Caco-2 (cell line): Measurements from ENCODE around the gene IL1RAPL1. TPM values are rescaled to one million over a fixed set of nuclear protein-coding genes. Genes with fewer than 3 reads are reported as not detected.

ENCODE experiments used
- BruUV-seq: library from RNA; stranded (reverse); fragments of 400-500 nt; replicated peaks from 2 replicates; lab custom pipeline; 2021; lab: Mats Ljungman, UMichigan
- CTCF ChIA-PET: fragments of 300-600 bp; sonication (Branson Sonifier 250); formaldehyde crosslinking; loops from one replicate; lab custom pipeline; 2022; ENCODE audit warnings: antibody characterized with exemption; lab: Charles Lee
- POLR2A ChIA-PET: fragments of 300-600 bp; sonication (Branson Sonifier 250); formaldehyde crosslinking; loops from one replicate; lab custom pipeline; 2022; ENCODE audit warnings: antibody characterized with exemption; lab: Charles Lee
- DNase-seq, 2 experiments: peaks; one replicate each; pipeline versions ENCODE4 v3.0.0 to v3.0.0-alpha.2; 2020 to 2022
- H3K27me3 ChIP-seq: replicated peaks from 2 replicates; pipeline ENCODE4 v1.6.0; 2011; ENCODE audit warnings: low read length; ENCODE audit not compliant: control insufficient read depth, insufficient read depth
- H3K36me3 ChIP-seq: 2 replicates; pipeline ENCODE4 v1.5.1; 2011; ENCODE audit warnings: low read length; ENCODE audit not compliant: control insufficient read depth, insufficient read depth
- H3K4me1 ChIP-seq: fragments of 250-450 bp; sonication (Bioruptor Pico); 2 replicates; pipeline ENCODE4 v1.5.1; 2020; ENCODE audit warnings: mild to moderate bottlenecking
- H3K4me3 ChIP-seq: 2 replicates; pipeline ENCODE4 v1.5.1; 2011; ENCODE audit warnings: low read depth, mild to moderate bottlenecking, control low read depth, low read length
- H3K9me3 ChIP-seq: fragments of 250-450 bp; sonication (Bioruptor Pico); 2 replicates; pipeline ENCODE4 v1.5.1; 2020; ENCODE audit warnings: mild to moderate bottlenecking, moderate library complexity
- H3K27ac Mint-ChIP-seq: one replicate; pipeline ENCODE4 v1.8.0; 2022; ENCODE audit warnings: mixed read lengths; ENCODE audit not compliant: unreplicated experiment
- H3K27me3 Mint-ChIP-seq: one replicate; pipeline ENCODE4 v1.8.0; 2022; ENCODE audit warnings: mixed read lengths; ENCODE audit not compliant: insufficient read depth, unreplicated experiment
- H3K36me3 Mint-ChIP-seq: one replicate; pipeline ENCODE4 v1.8.0; 2022; ENCODE audit warnings: mild to moderate bottlenecking, mixed read lengths; ENCODE audit not compliant: insufficient read depth, unreplicated experiment
- H3K4me1 Mint-ChIP-seq: one replicate; pipeline ENCODE4 v1.8.0; 2022; ENCODE audit warnings: low read depth, mixed read lengths; ENCODE audit not compliant: unreplicated experiment
- H3K4me3 Mint-ChIP-seq: one replicate; pipeline ENCODE4 v1.8.0; 2022; ENCODE audit warnings: mild to moderate bottlenecking, moderate library complexity, mixed read lengths; ENCODE audit not compliant: unreplicated experiment
- H3K9me3 Mint-ChIP-seq: one replicate; pipeline ENCODE4 v1.8.0; 2022; ENCODE audit warnings: mixed read lengths; ENCODE audit not compliant: unreplicated experiment
- CTCF ChIP-seq, 2 experiments: fragments of 200-600 bp in 1 of 2; IDR thresholded peaks; 1 replicate in 1 of 2; 2 replicates in 1 of 2; pipeline versions ENCODE4 v1.5.1 to v1.8.0; 2011 to 2022; ENCODE audit warnings: antibody characterized with exemption in 1 of 2, control low read depth in 1 of 2, inconsistent platforms in 1 of 2, low read depth in 1 of 2, low read length in 1 of 2, mild to moderate bottlenecking in 1 of 2, moderate library complexity in 1 of 2; ENCODE audit not compliant: insufficient read depth in 1 of 2, severe bottlenecking in 1 of 2, unreplicated experiment in 1 of 2
- intact Hi-C: fragments of 100-400 bp; cut with micrococcal nuclease; formaldehyde crosslinking; loops from one replicate; pipeline ENCODE4 v1.10.0; 2022; ENCODE audit not compliant: unreplicated experiment
- total RNA-seq: library from RNA; stranded (reverse); gene quantifications from 2 replicates; pipeline ENCODE4 v1.2.3, GENCODE V29; 2022

The IL1RAPL1 gene
- total RNA-seq, 1 experiment from 2014 or later = not detected

- intact Hi-C loops = no loop called here
- H3K9me3 ChIP-seq = no peaks in the 10 kb centered on the region
- POLR2A ChIA-PET = no interaction called here
- BruUV-seq = no TSS peak
- Mint-ChIP-seq H3K4me3 (no peak overlapping the region), H3K4me1 (no peaks in the 10 kb centered on the region), H3K9me3 (no peaks in the 10 kb centered on the region), H3K27me3 (no peaks in the 10 kb centered on the region), H3K27ac (no peak overlapping the region), H3K36me3 (no peaks in the 10 kb centered on the region)
- H3K36me3 ChIP-seq = no peaks in the 10 kb centered on the region
- CTCF ChIA-PET = no interaction called here
- no peak overlapping the region for H3K4me3 ChIP-seq
- H3K4me1 ChIP-seq = no peaks in the 10 kb centered on the region
- H3K27me3 ChIP-seq = no peaks in the 10 kb centered on the region
- no peak for DNase-seq
- no peak for TF ChIP-seq CTCF (IDR thresholded peaks at IDR 0.05; ENCODE audit: insufficient read depth in 1 of 2, low read depth in 1 of 2, low read length in 1 of 2, severe bottlenecking in 1 of 2, unreplicated experiment in 1 of 2)
Measured at GRCh38 chrX:28988246-28988645, 401.0 kb downstream of the IL1RAPL1 start.

- H3K27ac Mint-ChIP-seq = no peak overlapping the region
- POLR2A ChIA-PET = no interaction called here
- intact Hi-C loops = no loop called here
- CTCF ChIA-PET = no interaction called here
- H3K4me3 ChIP-seq = no peak overlapping the region
- H3K4me3 Mint-ChIP-seq = no peak overlapping the region
- no peak for DNase-seq
- peaks cover 5% of the 10 kb centered on the region for H3K27me3 Mint-ChIP-seq
- TF ChIP-seq CTCF (IDR thresholded peaks at IDR 0.05; ENCODE audit: insufficient read depth in 1 of 2, low read depth in 1 of 2, low read length in 1 of 2, severe bottlenecking in 1 of 2, unreplicated experiment in 1 of 2) = no peak
- H3K36me3 ChIP-seq = no peaks in the 10 kb centered on the region
- BruUV-seq = no TSS peak
- no peaks in the 10 kb centered on the region for H3K4me1 Mint-ChIP-seq
- no peaks in the 10 kb centered on the region for H3K4me1 ChIP-seq
- no peaks in the 10 kb centered on the region for H3K36me3 Mint-ChIP-seq
- H3K9me3 Mint-ChIP-seq = no peaks in the 10 kb centered on the region
- H3K27me3 ChIP-seq = no peaks in the 10 kb centered on the region
- H3K9me3 ChIP-seq = no peaks in the 10 kb centered on the region
Measured at GRCh38 chrX:28997706-28998463, 410.6 kb downstream of the IL1RAPL1 start.

GRCh38 chrX:28998609-28999135, 411.4 kb downstream of the IL1RAPL1 start:
- H3K36me3 Mint-ChIP-seq = no peaks in the 10 kb centered on the region
- H3K27ac Mint-ChIP-seq = no peak overlapping the region
- no peak for DNase-seq
- CTCF ChIA-PET = no interaction called here
- H3K4me3 Mint-ChIP-seq = no peak overlapping the region
- intact Hi-C loops = no loop called here
- Histone ChIP-seq H3K9me3 (no peaks in the 10 kb centered on the region), H3K36me3 (no peaks in the 10 kb centered on the region), H3K27me3 (no peaks in the 10 kb centered on the region), H3K4me3 (no peak overlapping the region), H3K4me1 (no peaks in the 10 kb centered on the region)
- H3K9me3 Mint-ChIP-seq = no peaks in the 10 kb centered on the region
- no peak for TF ChIP-seq CTCF (IDR thresholded peaks at IDR 0.05; ENCODE audit: insufficient read depth in 1 of 2, low read depth in 1 of 2, low read length in 1 of 2, severe bottlenecking in 1 of 2, unreplicated experiment in 1 of 2)
- POLR2A ChIA-PET = no interaction called here
- no TSS peak for BruUV-seq
- peaks cover 5% of the 10 kb centered on the region for H3K27me3 Mint-ChIP-seq
- H3K4me1 Mint-ChIP-seq = no peaks in the 10 kb centered on the region
